Measurements from ENCODE around the gene KRT82.
"Not testable (repeated sequence)": the region's sequence is repeated elsewhere in the genome, so short reads cannot be mapped to it uniquely, and the experiment has no call there.

The KRT82 gene

DNA sequence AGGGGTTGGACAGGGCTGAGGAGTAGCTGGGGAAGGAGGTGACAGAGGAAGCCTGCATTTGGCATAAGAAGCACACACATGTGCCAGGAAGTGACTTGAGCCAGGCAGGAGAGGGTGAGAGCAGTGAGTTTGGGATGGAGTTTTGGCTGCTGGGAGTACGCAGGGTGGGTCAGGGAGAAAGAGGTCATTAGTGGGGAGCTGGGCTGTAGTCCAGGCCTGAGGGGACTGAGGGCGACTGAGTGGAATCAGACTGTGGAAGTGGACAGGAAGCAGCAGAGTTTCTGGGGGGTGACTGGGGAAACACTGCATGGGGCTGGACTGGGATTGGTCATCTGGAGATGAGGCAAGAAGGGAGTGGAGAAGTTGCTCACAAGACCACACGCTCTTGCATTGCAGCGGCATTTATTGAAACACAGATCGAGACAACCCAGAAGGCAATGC is 46.5 kb downstream of the KRT82 start:
- no peak for DNase-seq

DNA sequence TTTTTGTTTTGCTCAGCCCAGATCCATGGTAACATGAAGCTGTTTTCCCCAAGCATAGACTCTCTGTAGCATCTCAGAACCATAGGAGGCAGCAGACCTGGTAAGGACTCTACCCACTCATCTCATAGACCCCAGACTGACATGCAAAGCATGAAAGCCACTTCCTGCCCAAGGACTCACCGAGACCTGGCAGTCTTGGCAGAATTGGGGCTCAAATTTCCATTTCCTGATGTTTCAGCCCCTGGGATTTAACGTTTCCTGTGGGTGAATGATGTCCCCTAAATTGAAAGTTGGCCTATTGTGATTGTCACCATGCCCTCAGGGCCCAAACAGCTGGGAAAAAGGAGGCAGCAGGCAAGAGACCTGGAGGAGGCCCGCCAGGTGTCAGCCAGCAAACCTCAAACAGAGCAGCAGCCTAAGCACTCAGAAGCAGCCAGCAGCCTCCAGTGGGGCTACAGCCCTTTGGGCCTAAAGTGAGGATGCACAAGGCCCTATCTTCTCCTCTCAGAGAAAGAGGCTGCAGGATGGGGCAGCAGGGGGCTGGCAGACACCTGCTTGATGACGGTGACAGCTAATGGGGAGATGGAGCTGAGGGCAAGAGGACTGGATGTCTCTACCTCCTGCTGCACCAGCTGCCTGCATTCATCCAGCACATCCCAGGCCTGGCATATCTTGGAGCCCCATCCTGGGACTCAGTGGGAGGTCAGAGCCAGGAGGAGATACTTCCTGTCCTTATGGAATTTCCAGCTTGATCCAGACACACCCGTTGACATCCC is 47.4 kb downstream of the KRT82 start:
- DNase-seq, result no peak

- no peak for DNase-seq
Observed at GRCh38 chr12:52356762-52357580, 49.2 kb downstream of the KRT82 start.

DNA sequence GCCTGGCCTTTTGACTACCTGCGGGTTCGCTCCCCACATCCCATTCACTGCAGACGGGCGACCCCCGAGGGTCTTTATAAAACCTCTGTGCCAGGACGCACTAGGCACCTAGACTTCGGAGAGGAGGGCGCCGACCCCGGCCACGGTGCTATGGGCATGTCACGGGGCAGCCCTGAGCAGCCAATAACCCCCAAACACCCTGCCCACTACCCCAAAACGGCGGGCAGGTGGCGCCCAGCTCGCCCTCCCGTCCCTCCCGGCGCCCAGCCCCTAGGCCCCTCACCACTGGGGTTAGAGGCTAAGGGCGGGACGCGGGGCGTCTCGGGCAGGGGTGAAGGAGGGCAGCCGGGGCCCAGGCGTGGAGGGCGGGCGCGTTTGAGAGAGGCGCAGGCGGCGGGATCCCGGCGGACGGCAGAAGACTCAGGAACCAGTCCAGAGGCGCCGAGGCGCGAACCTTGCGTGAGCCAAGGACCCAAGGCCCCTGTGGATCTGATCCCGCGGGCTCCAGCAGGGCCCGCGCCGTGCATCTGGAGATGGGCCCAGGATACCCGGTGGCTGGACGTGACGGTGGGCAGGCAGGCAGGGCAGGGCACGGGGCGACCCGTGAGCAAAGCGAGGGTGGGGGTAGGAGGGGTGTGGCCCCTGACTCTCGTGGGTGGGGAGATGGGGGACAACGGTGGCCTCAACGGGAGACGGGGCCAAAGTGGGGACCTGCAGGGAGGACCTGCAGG is 49.9 kb downstream of the KRT82 start:
- DNase-seq, result no peak

DNA sequence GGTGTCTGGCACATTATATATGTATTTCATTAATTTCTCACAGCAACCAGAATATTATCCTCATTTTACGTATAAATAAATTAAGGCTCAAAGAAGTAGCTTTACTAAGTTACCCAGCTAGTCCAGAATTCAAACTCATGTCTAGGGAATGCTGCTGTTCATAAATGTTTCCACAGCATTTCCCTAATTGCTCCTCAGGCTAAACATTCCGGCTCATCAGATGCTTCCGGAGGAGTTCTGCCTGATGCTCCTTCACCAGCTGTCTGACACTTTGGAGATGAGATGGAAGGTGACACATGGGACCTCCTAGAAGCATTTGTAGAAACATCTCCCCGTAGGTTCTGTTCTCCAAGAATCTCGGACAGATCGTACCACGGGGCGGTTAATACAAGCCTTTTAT is 51.0 kb downstream of the KRT82 start:
- no peak for DNase-seq

- no peak for DNase-seq
Observed at GRCh38 chr12:52354200-52354599, 51.9 kb downstream of the KRT82 start.

DNA sequence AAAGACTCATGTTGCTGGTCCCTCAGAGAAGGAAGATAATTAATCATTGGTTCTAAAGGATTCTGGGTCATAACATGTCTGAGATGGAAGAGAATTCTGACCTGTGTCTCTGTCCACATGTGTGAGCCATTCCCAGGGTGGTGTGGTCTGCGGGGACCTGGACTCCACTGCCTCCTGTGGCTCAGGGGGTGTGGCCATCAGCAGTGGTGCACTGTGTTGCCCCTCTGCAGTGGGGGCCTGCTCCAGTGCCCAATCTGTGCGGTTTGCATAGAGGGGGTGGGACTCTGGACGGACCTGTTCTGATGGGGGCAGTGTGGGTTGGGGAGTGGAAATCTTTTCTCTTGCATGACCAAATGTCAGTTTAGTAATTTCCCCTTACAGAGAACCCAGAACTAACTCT is 52.4 kb downstream of the KRT82 start:
- no peak for DNase-seq

DNA sequence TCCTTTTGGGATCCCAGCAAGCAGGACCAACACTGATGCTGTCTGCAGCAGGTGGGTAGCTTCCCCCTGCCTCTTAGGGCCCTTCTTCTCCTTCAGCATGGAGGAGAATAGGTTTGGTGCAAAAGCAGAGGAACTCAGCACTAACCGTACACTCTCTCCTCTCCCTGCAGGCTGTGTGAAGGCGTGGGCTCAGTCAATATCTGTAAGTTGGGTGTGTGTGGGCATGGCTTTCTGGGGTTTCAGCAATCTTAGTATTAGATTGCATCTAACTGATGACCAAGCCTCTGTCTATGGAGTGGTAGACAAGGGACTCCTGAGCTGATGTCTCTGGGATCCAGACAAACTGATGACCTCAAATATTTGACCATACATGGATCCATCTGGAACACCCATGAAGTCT is 53.2 kb downstream of the KRT82 start:
- DNase-seq, result no peak

- DNase-seq, result no peak
Observed at GRCh38 chr12:52351196-52352059, 54.7 kb downstream of the KRT82 start.

GRCh38 chr12:52350786-52351185 is 55.3 kb downstream of the KRT82 start:
- DNase-seq, result no peak

DNA sequence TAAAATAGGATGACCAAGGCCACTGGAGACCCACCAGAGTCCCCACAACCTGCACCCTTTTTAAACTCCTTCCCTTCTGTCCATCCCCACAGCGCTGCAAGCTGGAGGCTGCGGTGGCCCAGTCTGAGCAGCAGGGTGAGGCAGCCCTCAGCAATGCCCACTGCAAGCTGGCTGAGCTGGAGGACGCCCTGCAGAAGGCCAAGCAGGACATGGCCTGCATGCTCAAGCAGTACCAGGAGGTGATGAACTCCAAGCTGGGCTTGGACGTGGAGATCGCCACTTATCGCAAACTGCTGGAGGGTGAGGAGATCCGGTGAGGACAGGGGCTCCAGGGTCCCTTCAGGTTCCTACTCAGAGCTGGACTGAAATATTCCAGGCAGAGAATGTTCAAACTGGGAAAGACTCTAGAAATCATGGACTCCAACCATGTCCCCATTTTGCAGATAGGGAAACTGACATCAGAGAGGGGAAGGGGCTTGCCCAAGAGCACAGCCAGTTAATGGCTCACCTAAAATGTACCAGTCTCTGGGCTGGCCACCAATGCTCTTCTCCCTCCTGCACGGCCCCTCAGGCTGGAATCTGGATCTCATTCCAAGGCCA is 56.0 kb downstream of the KRT82 start:
- DNase-seq, result no peak

- DNase-seq, result no peak
Observed at GRCh38 chr12:52349196-52349595, 56.9 kb downstream of the KRT82 start.

GRCh38 chr12:52347551-52348510 is 58.3 kb downstream of the KRT82 start:
- no peak for DNase-seq

DNA sequence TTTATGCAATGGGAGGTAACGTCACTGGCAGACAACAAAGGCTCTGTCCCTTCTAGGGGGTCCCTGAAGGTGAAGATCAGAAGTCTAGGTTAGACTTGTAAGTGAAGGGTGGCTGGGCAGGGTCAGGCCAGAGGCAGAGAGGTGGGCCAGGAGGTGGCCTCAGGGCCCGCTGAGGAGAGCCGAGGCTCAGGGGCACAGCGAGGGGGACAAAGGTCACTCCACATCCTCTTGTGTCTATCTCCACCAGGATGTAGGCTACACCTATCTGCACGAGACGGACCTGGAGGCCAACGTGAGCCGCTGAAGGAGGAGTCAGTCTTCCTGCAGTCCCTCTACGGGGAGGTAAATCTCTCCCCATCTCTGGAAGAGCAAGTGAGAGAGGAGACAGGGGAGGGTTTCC is 59.1 kb downstream of the KRT82 start:
- no peak for DNase-seq

GRCh38 chr12:52346593-52346992 is 59.5 kb downstream of the KRT82 start:
- DNase-seq, result no peak

DNA sequence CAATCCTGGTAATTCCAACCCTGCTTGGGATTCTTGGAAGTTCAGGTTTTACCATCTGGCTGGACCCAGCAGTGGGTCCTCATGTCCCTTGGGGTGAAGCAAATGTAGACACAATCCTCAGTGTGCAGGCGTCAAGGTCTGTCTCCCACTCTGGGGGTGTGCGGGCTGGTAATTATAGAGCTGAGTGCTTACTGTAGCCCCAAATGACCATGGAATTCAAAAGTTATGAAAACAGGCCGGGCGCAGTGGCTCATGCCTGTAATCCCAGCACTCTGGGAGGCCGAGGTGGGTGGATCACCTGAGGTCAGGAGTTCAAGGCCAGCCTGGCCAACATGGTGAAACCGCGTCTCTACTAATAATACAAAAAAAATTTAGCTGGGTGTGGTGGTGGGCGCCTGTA is 61.1 kb downstream of the KRT82 start:
- DNase-seq, result not testable (repeated sequence)

GRCh38 chr12:52344111-52344510 is 62.0 kb downstream of the KRT82 start:
- DNase-seq, result no peak

Data from fibroblast of skin of scalp (primary cell).